Osteoblast (primary cell): ENCODE measurements around the gene ZNF618. TPM values are rescaled to one million over a fixed set of nuclear protein-coding genes. Genes with fewer than 3 reads are reported as not detected.
A peak's percentile ranks its signal among the peaks of the same experiment; 100 is the strongest.

ENCODE experiments used
- DNase-seq: peaks from one replicate; pipeline ENCODE4 v3.0.0; 2011; ENCODE audit warnings: low spot score, mixed read lengths; ENCODE audit not compliant: insufficient read length; ENCODE audit errors: missing footprints
- H2AFZ ChIP-seq: 2 replicates; pipeline ENCODE4 v1.6.0; 2011; ENCODE audit warnings: mild to moderate bottlenecking, low read length
- H3K27ac ChIP-seq: 2 replicates; pipeline ENCODE4 v1.5.1; 2011; ENCODE audit warnings: mild to moderate bottlenecking, low read depth, low read length, moderate library complexity
- H3K27me3 ChIP-seq: 2 replicates; pipeline ENCODE4 v1.6.0; 2012; ENCODE audit warnings: mild to moderate bottlenecking, control low read depth, inconsistent platforms, low read length, moderate library complexity; ENCODE audit not compliant: insufficient read depth
- H3K36me3 ChIP-seq: 2 replicates; pipeline ENCODE4 v1.5.1; 2011; ENCODE audit warnings: mild to moderate bottlenecking, low read length, control low read depth, moderate library complexity; ENCODE audit not compliant: insufficient read depth
- H3K4me1 ChIP-seq: 2 replicates; pipeline ENCODE4 v1.5.1; 2011; ENCODE audit warnings: mild to moderate bottlenecking, low read length, control low read depth, moderate library complexity; ENCODE audit not compliant: insufficient read depth
- H3K4me2 ChIP-seq: 2 replicates; pipeline ENCODE4 v1.6.0; 2011; ENCODE audit warnings: mild to moderate bottlenecking, low read length; ENCODE audit not compliant: insufficient read depth
- H3K4me3 ChIP-seq: fragments of 200-600 bp; sonication (generic); 3 replicates; pipeline ENCODE4 v1.5.1; 2012; ENCODE audit warnings: mild to moderate bottlenecking, low read length, inconsistent platforms; ENCODE audit not compliant: insufficient read depth
- H3K79me2 ChIP-seq: 2 replicates; pipeline ENCODE4 v1.6.0; 2012; ENCODE audit warnings: mild to moderate bottlenecking, low read length, control low read depth, inconsistent platforms; ENCODE audit not compliant: insufficient read depth
- H3K9me3 ChIP-seq: 2 replicates; pipeline ENCODE4 v1.5.1; 2011; ENCODE audit warnings: low read depth, low read length, control low read depth
- H4K20me1 ChIP-seq: 2 replicates; pipeline ENCODE4 v1.6.0; 2012; ENCODE audit warnings: mild to moderate bottlenecking, low read length, control low read depth; ENCODE audit not compliant: insufficient read depth
- total RNA-seq: library from RNA; depleted of rRNA; stranded (reverse); fragments of >200 nt; gene quantifications from 2 replicates; pipeline ENCODE4 v1.2.3, GENCODE V29; 2012
- TF ChIP-seq, protein P1 (sequence below): IDR thresholded peaks from 2 replicates; pipeline ENCODE4 v1.5.1; 2011; ENCODE audit warnings: mild to moderate bottlenecking, low read depth, low read length, moderate library complexity; ENCODE audit errors: extremely low read depth

ZNF618 gene
- total RNA-seq, 1 donor: 10.1 TPM

DNA sequence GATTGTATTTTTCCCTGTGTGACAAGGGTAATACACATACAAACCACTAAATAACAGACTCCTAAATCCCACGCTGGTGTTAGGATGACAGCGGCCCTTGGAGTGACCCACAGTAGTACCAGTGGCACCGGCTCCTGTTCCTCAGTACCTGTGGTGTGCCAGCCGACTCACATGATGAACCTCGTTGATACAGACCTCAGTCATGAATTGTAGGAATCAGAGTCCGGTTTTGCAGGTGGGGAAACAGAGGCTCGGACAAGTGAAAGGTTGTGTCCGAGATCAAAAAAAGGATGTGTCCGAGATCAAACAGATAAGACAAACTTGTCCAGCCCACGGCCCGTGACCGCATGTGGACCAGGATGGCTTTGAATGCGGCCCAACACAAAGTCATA, 124.0 kb downstream of the ZNF618 start:
- no peak overlapping the region for H3K4me3 ChIP-seq
- H4K20me1 ChIP-seq: peaks cover 19% of the 10 kb centered on the region
- peaks cover 14% of the 10 kb centered on the region for H3K4me1 ChIP-seq
- TF ChIP-seq, protein P1, sequence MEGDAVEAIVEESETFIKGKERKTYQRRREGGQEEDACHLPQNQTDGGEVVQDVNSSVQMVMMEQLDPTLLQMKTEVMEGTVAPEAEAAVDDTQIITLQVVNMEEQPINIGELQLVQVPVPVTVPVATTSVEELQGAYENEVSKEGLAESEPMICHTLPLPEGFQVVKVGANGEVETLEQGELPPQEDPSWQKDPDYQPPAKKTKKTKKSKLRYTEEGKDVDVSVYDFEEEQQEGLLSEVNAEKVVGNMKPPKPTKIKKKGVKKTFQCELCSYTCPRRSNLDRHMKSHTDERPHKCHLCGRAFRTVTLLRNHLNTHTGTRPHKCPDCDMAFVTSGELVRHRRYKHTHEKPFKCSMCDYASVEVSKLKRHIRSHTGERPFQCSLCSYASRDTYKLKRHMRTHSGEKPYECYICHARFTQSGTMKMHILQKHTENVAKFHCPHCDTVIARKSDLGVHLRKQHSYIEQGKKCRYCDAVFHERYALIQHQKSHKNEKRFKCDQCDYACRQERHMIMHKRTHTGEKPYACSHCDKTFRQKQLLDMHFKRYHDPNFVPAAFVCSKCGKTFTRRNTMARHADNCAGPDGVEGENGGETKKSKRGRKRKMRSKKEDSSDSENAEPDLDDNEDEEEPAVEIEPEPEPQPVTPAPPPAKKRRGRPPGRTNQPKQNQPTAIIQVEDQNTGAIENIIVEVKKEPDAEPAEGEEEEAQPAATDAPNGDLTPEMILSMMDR: no peak
- no peak overlapping the region for H3K4me2 ChIP-seq
- H3K27ac ChIP-seq: no peak overlapping the region
- H3K27me3 ChIP-seq: no peaks in the 10 kb centered on the region
- no peak for DNase-seq
- no peaks in the 10 kb centered on the region for H3K79me2 ChIP-seq
- H2AFZ ChIP-seq: no peak overlapping the region
- peaks cover 6% of the 10 kb centered on the region for H3K36me3 ChIP-seq
- no peaks in the 10 kb centered on the region for H3K9me3 ChIP-seq

DNA sequence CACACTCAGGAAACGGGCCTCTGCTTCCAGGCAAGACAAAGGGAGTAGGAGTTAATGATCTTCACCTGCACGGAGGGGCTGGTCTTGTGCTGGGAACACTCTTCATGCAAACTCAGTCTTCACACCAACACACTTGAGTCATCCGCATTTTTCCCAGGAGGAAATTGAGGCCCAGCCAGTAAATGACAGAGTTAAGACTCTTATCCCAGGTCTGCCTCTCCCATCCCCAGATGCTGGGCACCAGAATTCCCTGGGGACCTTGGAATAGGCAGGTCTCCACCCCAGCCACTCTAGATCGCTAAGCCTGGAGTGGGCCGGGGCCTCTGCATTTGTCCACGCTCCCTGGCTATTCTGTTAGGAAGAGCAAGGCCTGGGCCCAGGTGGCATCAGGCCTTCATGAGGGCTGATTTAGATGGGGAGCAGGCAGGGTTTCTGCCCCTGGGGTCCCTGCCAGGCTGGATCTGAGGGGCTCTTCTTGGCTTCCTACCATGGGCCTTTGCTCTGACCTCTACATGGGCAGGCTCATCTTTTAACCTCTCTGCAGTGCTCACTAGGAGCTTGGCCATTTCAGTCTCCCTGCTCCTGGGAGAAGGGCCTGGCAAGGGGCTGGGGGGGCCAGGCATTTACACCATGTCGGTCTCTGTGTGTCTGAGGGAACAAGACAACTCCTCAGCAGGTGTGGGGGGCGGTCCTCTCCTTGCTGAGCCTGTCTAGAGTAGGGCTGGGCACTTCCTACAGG, 124.7 kb downstream of the ZNF618 start:
- peaks cover 14% of the 10 kb centered on the region for H3K4me1 ChIP-seq
- peak; percentile 56 for DNase-seq
- no peak overlapping the region for H3K27ac ChIP-seq

DNA sequence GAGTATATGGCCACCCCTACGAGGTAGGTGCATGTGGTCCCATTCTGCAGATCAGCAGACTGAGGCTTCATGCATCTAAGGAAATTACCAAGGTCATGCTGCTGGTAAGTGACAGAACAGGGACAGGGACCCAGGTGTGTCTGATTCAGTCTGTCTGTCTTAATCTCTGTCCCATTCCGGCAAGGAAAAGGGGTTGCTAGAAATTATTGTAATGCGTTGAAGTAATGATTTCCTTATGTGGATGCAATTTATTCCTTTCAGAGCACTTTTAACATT, 125.2 kb downstream of the ZNF618 start:
- Histone ChIP-seq H3K4me1 (peaks cover 14% of the 10 kb centered on the region), H2AFZ (no peak overlapping the region), H3K27me3 (no peaks in the 10 kb centered on the region), H3K4me2 (no peak overlapping the region), H3K36me3 (peaks cover 17% of the 10 kb centered on the region), H3K4me3 (no peak overlapping the region), H3K27ac (no peak overlapping the region), H3K9me3 (no peaks in the 10 kb centered on the region), H3K79me2 (no peaks in the 10 kb centered on the region), H4K20me1 (peaks cover 21% of the 10 kb centered on the region)
- DNase-seq: peak; percentile 36
- TF ChIP-seq, protein P1: no peak

More for the DNA sequence above, 124.7 kb downstream of the ZNF618 start:
- H3K4me2 ChIP-seq: no peak overlapping the region
- H3K4me3 ChIP-seq: no peak overlapping the region
- no peak overlapping the region for H2AFZ ChIP-seq
- H3K36me3 ChIP-seq: peaks cover 12% of the 10 kb centered on the region
- H3K79me2 ChIP-seq: no peaks in the 10 kb centered on the region
- TF ChIP-seq, protein P1: no peak
- no peaks in the 10 kb centered on the region for H3K9me3 ChIP-seq
- peaks cover 19% of the 10 kb centered on the region for H4K20me1 ChIP-seq
- H3K27me3 ChIP-seq: no peaks in the 10 kb centered on the region

DNA sequence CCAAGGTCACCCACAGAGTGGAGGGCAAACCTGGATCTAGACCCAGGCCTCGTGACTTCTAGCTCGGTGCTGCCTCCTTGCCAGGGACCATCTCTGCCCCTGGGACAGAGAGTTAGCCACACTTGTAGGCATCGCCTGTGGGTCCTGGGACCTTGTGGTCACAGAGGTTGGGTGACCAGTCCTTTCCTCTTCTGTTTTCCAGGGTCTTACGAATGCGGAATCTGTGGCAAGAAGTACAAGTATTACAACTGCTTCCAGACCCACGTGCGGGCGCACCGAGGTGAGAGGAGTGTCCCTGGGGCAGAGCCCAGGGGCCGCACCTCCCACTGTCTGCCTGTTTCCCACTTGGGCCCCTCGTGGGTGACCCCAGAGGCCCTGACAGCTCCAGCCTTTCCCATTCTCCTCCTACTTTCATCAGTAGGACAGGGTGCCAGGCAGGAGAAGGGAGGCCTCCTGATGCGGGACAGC, 125.7 kb downstream of the ZNF618 start:
- DNase-seq: peak; percentile 27
- no peak overlapping the region for H3K4me3 ChIP-seq
- no peak overlapping the region for H3K27ac ChIP-seq
- H3K36me3 ChIP-seq: peaks cover 22% of the 10 kb centered on the region
- H3K4me2 ChIP-seq: no peak overlapping the region
- H4K20me1 ChIP-seq: peaks cover 22% of the 10 kb centered on the region
- TF ChIP-seq, protein P1: no peak
- peaks cover 14% of the 10 kb centered on the region for H3K4me1 ChIP-seq
- H3K27me3 ChIP-seq: no peaks in the 10 kb centered on the region
- H3K9me3 ChIP-seq: no peaks in the 10 kb centered on the region
- H2AFZ ChIP-seq: no peak overlapping the region
- no peaks in the 10 kb centered on the region for H3K79me2 ChIP-seq
